Breast epithelium (tissue), 4 donors: ENCODE data around the gene PRLR. TPM values are rescaled to one million over a fixed set of nuclear protein-coding genes. Genes with fewer than 3 reads are reported as not detected.
"Not testable (repeated sequence)": the region's sequence is repeated elsewhere in the genome, so short reads cannot be mapped to it uniquely, and the experiment has no call there.

ENCODE experiments used
- DNase-seq, 2 donors: peaks; one replicate each; pipeline ENCODE4 v3.0.0-alpha.2; 2019; ENCODE audit warnings: low spot score in 2 of 2
- H3K27ac ChIP-seq, 2 donors: fragments of 200-600 bp; sonication (generic) in 1 of 2; one replicate each; pipeline ENCODE4 v1.5.1; 2016 to 2019; ENCODE audit warnings: mild to moderate bottlenecking in 1 of 2
- H3K27me3 ChIP-seq, 2 donors: fragments of 200-600 bp; sonication (generic) in 1 of 2; one replicate each; pipeline versions ENCODE4 v1.5.1 to v1.6.0; 2017 to 2019; ENCODE audit warnings: control low read depth in 1 of 2, mild to moderate bottlenecking in 1 of 2
- H3K36me3 ChIP-seq: fragments of 200-600 bp; one replicate; pipeline ENCODE4 v1.5.1; 2019
- H3K4me1 ChIP-seq, 2 donors: fragments of 200-600 bp; sonication (generic); one replicate each; pipeline ENCODE4 v1.5.1; 2016 to 2019; ENCODE audit warnings: control low read depth in 1 of 2
- H3K4me3 ChIP-seq, 3 donors: fragments of 200-600 bp; sonication (generic); 1 replicate in 2 of 3; 2 replicates in 1 of 3; pipeline ENCODE4 v1.5.1; 2016 to 2019; ENCODE audit warnings: mild to moderate bottlenecking in 3 of 3, moderate library complexity in 2 of 3
- H3K9me3 ChIP-seq, 2 donors: fragments of 200-600 bp; sonication (generic) in 1 of 2; one replicate each; pipeline ENCODE4 v1.5.1; 2016 to 2019; ENCODE audit warnings: control low read depth in 1 of 2
- POLR2A ChIP-seq: fragments of 450-650 bp; IDR thresholded peaks from one replicate; pipeline ENCODE4 v1.6.1; 2016; ENCODE audit warnings: antibody characterized with exemption, mild to moderate bottlenecking, moderate library complexity
- POLR2AphosphoS5 ChIP-seq, 3 donors: sonication (generic); formaldehyde crosslinking; IDR thresholded peaks; one replicate each; pipeline ENCODE4 v1.6.1; 2017; ENCODE audit warnings: antibody characterized with exemption in 3 of 3
- intact Hi-C: fragments of 100-400 bp; cut with DNase I; formaldehyde crosslinking; loops from one replicate; pipeline ENCODE4 v1.15.1; 2023; ENCODE audit warnings: low total_unique reads
- total RNA-seq, 3 donors: library from RNA; depleted of rRNA; stranded (reverse); fragments of >200 nt; gene quantifications; one replicate each; pipeline ENCODE4 v1.1.0, GENCODE V29; 2016
- TF ChIP-seq, protein P1 (sequence below), 3 donors: fragments of 450-650 bp; IDR thresholded peaks; one replicate each; pipeline ENCODE4 v1.5.1; 2016 to 2017; ENCODE audit warnings: antibody characterized with exemption in 3 of 3, mild to moderate bottlenecking in 3 of 3, moderate library complexity in 3 of 3

PRLR gene
- total RNA-seq, 3 donors from 2014 or later: 2.6 to 78.0 (median 28.8) TPM

DNA sequence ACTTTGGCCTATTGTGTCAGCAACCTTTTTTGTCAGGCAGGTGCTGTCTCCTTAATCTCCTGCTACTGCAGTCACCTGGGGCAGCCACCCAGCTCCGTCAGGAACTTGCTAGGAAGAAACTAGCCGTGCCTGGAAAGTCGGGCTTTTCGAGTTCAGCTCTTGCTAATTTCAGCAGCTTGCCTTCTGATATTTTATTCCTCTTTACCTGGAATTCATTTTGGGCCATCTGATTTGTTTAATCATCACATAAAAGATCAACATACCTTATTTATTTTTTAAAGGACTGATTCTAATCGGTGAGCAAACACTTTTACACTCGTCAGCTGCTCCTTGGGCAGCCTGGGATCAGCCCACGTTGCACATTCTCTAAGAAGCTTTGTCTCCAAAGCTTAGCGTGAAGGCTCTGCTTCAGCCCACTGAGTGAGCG lies 42.2 kb downstream of the PRLR start:
- no peak overlapping the region for H3K4me3 ChIP-seq
- TF ChIP-seq POLR2AphosphoS5 (IDR thresholded peaks at IDR 0.05): no peak
- TF ChIP-seq, protein P1, sequence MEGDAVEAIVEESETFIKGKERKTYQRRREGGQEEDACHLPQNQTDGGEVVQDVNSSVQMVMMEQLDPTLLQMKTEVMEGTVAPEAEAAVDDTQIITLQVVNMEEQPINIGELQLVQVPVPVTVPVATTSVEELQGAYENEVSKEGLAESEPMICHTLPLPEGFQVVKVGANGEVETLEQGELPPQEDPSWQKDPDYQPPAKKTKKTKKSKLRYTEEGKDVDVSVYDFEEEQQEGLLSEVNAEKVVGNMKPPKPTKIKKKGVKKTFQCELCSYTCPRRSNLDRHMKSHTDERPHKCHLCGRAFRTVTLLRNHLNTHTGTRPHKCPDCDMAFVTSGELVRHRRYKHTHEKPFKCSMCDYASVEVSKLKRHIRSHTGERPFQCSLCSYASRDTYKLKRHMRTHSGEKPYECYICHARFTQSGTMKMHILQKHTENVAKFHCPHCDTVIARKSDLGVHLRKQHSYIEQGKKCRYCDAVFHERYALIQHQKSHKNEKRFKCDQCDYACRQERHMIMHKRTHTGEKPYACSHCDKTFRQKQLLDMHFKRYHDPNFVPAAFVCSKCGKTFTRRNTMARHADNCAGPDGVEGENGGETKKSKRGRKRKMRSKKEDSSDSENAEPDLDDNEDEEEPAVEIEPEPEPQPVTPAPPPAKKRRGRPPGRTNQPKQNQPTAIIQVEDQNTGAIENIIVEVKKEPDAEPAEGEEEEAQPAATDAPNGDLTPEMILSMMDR (IDR thresholded peaks at IDR 0.05): no peak
- no peak for TF ChIP-seq POLR2A
- no peaks in the 10 kb centered on the region for H3K27me3 ChIP-seq
- no peaks in the 10 kb centered on the region for H3K9me3 ChIP-seq
- H3K27ac ChIP-seq: no peak overlapping the region
- H3K36me3 ChIP-seq: no peaks in the 10 kb centered on the region
- no peak for DNase-seq
- intact Hi-C loops: no loop called here
- H3K4me1 ChIP-seq: no peaks in the 10 kb centered on the region

DNA sequence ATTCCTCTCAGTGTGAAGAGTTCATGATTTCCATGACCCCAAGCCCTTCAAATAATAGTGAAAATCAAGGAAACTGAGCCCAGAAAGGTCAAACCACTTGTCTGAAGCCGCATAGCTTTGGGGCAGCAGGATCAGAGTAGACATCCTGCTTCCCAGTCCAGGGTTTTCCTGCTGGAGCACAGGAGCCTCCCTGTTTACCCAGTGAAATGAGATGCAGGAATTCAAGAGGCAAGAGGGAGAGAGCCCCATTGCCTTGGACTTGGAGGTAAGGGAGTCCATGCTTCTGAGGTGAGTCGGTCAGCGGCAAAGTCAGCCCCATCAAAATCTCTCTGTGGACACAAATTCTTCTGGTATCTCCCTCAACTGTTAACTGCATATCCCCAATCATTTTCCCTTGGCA lies 42.7 kb downstream of the PRLR start:
- H3K4me1 ChIP-seq, H3K9me3 ChIP-seq, H3K27me3 ChIP-seq, H3K36me3 ChIP-seq, H3K27ac ChIP-seq, intact Hi-C loops, H3K4me3 ChIP-seq, DNase-seq: not testable (repeated sequence)

- Histone ChIP-seq H3K9me3 (no peaks in the 10 kb centered on the region), H3K36me3 (no peaks in the 10 kb centered on the region), H3K4me1 (no peaks in the 10 kb centered on the region), H3K4me3 (no peak overlapping the region), H3K27me3 (no peaks in the 10 kb centered on the region), H3K27ac (no peak overlapping the region)
- no peak for TF ChIP-seq POLR2A
- TF ChIP-seq, protein P1 (IDR thresholded peaks at IDR 0.05): no peak
- TF ChIP-seq POLR2AphosphoS5 (IDR thresholded peaks at IDR 0.05): no peak
- intact Hi-C loops: no loop called here
- DNase-seq: no peak
These were observed 43.5 kb downstream of the PRLR start for GRCh38 chr5:35186749-35187148.

DNA sequence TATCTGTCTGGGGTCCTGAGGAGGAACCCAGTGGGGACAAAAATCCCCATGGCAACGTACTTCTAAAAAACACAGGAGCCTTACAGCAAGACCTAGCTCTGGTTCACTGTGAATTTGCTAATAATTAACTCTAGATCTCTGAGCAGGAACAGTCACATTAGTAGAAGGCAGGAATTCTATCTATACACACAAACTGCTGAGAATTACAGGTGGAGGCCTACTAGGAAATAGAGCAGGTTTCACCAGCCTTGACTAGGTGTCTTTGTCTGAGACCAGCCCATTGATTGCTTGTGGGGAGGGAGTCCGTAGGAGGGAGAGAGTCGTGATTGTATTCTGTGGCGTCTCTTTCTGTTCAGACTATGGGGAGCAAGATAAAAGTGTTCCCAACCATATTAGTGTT lies 44.8 kb downstream of the PRLR start:
- Histone ChIP-seq H3K4me1 (no peaks in the 10 kb centered on the region), H3K27me3 (no peaks in the 10 kb centered on the region), H3K36me3 (no peaks in the 10 kb centered on the region), H3K27ac (no peak overlapping the region), H3K4me3 (no peak overlapping the region), H3K9me3 (no peaks in the 10 kb centered on the region)
- TF ChIP-seq POLR2A: no peak
- TF ChIP-seq, protein P1 (IDR thresholded peaks at IDR 0.05): no peak
- TF ChIP-seq POLR2AphosphoS5 (IDR thresholded peaks at IDR 0.05): no peak
- intact Hi-C loops: no loop called here
- DNase-seq: no peak

- Histone ChIP-seq H3K9me3 (no peaks in the 10 kb centered on the region), H3K4me1 (no peaks in the 10 kb centered on the region), H3K27ac (no peak overlapping the region), H3K27me3 (no peaks in the 10 kb centered on the region), H3K36me3 (no peaks in the 10 kb centered on the region), H3K4me3 (no peak overlapping the region)
- intact Hi-C loops: no loop called here
- no peak for DNase-seq
- TF ChIP-seq POLR2AphosphoS5 (IDR thresholded peaks at IDR 0.05) (no peak), POLR2A (no peak)
- TF ChIP-seq, protein P1 (IDR thresholded peaks at IDR 0.05): no peak
These were observed 46.7 kb downstream of the PRLR start for GRCh38 chr5:35183556-35183955.

DNA sequence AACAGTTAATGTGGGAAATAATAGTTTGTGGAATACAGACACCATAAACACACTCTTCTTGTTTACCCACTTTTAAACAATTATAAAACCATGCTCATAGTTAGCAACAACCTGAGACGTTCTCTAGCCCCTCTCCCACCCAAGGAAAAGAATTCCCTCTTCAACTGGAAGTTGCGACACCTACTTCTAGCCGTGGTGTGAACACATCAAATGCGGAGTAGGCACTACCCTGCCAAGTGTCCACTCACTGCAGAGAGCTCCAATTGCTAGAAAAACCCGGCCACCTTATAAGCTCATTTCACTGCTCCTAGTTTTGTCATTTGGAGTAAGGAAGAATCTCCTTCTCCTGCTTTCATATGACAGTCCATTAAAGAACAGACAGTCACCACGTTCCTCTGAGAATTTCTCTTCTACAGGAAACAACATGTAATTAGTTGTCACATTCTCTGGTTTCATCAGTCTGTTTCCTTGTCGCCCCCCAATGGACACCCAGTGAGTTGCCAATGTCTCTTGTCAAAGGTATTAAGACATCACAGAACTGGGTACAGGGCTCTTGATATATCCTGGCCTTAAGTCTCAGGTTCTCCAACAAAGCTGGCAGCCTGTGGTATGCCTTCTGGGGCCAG lies 47.3 kb downstream of the PRLR start:
- intact Hi-C loops: no loop called here
- Histone ChIP-seq H3K27me3 (no peaks in the 10 kb centered on the region), H3K4me1 (no peaks in the 10 kb centered on the region), H3K9me3 (no peaks in the 10 kb centered on the region), H3K4me3 (no peak overlapping the region), H3K36me3 (no peaks in the 10 kb centered on the region), H3K27ac (no peak overlapping the region)
- no peak for TF ChIP-seq POLR2AphosphoS5 (IDR thresholded peaks at IDR 0.05)
- TF ChIP-seq, protein P1 (IDR thresholded peaks at IDR 0.05): peak in 1 of 3 donors; percentile 11
- DNase-seq: no peak
